Measurements from ENCODE around the gene RIT2. TPM values are rescaled to one million over a fixed set of nuclear protein-coding genes. Genes with fewer than 3 reads are reported as not detected.

Gene RIT2
- total RNA-seq, 2 experiments from 2014 or later, result not detected

DNA sequence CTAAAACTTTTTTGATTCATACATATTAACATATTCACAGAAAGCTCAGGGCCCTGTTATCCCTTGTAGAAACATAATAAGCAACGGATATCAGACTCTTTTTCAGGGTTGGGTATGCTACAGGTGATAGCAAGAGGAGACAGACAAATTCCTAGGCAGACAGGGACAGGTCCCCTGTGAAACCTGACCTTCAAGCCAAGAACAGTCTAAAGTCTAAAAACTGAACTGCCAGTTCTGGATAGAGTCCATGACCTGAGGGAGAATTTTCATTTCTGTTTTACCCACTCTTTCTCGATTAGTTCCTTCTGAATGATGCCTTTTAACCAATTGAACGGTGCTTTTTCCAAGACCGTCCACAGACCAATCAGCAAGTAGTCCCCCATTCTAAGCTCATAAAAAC lies 54.2 kb downstream of the RIT2 start:
- Mint-ChIP-seq H3K9me3 (peaks cover 5% of the 10 kb centered on the region), H3K4me1 (ENCODE audit: low read depth) (no peaks in the 10 kb centered on the region), H3K27ac (no peak overlapping the region), H3K4me3 (no peak overlapping the region), H3K27me3 (no peaks in the 10 kb centered on the region), H3K36me3 (ENCODE audit: low read depth) (no peaks in the 10 kb centered on the region)
- TF ChIP-seq CTCF (IDR thresholded peaks at IDR 0.05), result no peak
- no peak for DNase-seq
- intact Hi-C loops (cut with micrococcal nuclease), result no loop called here
- ChIA-PET POLR2A (no interaction called here), CTCF (no interaction called here)
- ATAC-seq, result no peak

DNA sequence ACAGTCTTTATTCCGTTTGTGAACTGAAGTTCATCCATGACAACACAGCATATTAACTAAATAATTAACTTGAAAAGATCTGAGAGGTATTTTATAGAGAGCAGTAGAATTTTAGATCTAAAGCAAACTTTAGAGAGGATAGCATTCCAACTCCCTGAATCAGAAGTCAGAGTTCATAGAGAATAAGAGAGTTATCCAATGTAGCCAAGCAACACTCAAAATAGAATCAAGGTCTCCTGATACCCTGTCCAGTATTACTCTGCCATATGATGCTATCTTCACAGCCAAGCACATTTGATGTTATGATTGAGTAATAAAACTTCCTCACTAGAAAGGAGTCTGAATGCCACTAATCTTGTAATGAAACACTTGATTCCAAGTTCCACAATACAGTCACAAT lies 55.5 kb downstream of the RIT2 start:
- ChIA-PET POLR2A (no interaction called here), CTCF (no interaction called here)
- DNase-seq (no peak), ATAC-seq (no peak)
- TF ChIP-seq CTCF (IDR thresholded peaks at IDR 0.05), result no peak
- Mint-ChIP-seq H3K4me1 (ENCODE audit: low read depth) (no peaks in the 10 kb centered on the region), H3K36me3 (ENCODE audit: low read depth) (no peaks in the 10 kb centered on the region), H3K27ac (no peak overlapping the region), H3K4me3 (no peak overlapping the region), H3K9me3 (peaks cover 2% of the 10 kb centered on the region), H3K27me3 (no peaks in the 10 kb centered on the region)
- intact Hi-C loops (cut with micrococcal nuclease), result no loop called here

DNA sequence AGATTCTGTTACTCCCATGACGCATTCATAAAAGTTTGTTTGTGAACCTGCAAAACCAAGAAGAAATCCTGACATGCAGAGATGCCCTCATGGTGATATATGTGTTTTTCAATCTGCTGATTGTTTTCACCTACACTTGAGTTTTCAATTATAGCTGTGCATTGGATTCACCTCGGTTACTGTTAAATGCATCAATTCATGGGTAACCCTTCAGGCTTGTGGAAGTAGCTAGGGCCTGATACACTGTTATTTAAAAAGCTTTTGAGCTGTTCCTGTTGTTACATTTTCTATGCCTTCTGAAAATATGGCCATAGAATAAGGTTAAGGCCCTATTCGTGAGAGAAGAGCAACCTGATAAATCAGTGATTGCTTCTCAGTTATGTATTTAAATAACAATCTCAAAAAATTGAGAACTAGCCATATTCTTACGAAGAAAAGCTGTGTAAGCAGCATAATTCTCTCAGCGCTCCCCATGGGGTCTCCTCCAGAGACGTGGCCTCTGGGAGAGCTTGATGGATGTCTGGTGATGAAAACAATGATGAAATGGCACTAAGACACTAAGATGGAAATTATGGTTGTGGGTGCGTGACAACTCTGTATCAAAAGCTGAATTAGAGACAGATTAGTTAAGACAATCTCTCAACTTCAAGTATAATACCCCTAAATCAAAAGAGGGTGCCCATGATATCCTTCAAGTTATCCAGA lies 60.5 kb downstream of the RIT2 start:
- H3K36me3 Mint-ChIP-seq (ENCODE audit: low read depth), result no peaks in the 10 kb centered on the region
- no peak for TF ChIP-seq CTCF (IDR thresholded peaks at IDR 0.05)

GRCh38 chr18:43049021-43049420 lies 66.5 kb downstream of the RIT2 start:
- ChIA-PET POLR2A (no interaction called here), CTCF (no interaction called here)
- intact Hi-C loops (cut with micrococcal nuclease), result no loop called here
- Mint-ChIP-seq H3K36me3 (ENCODE audit: low read depth) (no peaks in the 10 kb centered on the region), H3K9me3 (peaks cover 3% of the 10 kb centered on the region), H3K4me1 (ENCODE audit: low read depth) (no peaks in the 10 kb centered on the region), H3K27me3 (no peaks in the 10 kb centered on the region), H3K27ac (no peak overlapping the region), H3K4me3 (no peak overlapping the region)
- TF ChIP-seq CTCF (IDR thresholded peaks at IDR 0.05), result no peak
- ATAC-seq (no peak), DNase-seq (no peak)

More for the DNA sequence above, 60.5 kb downstream of the RIT2 start:
- Mint-ChIP-seq H3K9me3 (no peaks in the 10 kb centered on the region), H3K4me1 (ENCODE audit: low read depth) (no peaks in the 10 kb centered on the region), H3K27ac (no peak overlapping the region), H3K27me3 (no peaks in the 10 kb centered on the region), H3K4me3 (no peak overlapping the region)
- no peak for ATAC-seq
- CTCF ChIA-PET, result no interaction called here
- POLR2A ChIA-PET, result no interaction called here
- intact Hi-C loops (cut with micrococcal nuclease), result no loop called here
- DNase-seq, result no peak

GRCh38 chr18:43046322-43046721 lies 69.2 kb downstream of the RIT2 start:
- no peak for TF ChIP-seq CTCF (IDR thresholded peaks at IDR 0.05)
- Mint-ChIP-seq H3K4me3 (no peak overlapping the region), H3K9me3 (peaks cover 5% of the 10 kb centered on the region), H3K27ac (no peak overlapping the region), H3K4me1 (ENCODE audit: low read depth) (no peaks in the 10 kb centered on the region), H3K27me3 (no peaks in the 10 kb centered on the region), H3K36me3 (ENCODE audit: low read depth) (no peaks in the 10 kb centered on the region)
- DNase-seq (no peak), ATAC-seq (no peak)
- ChIA-PET CTCF (no interaction called here), POLR2A (no interaction called here)
- intact Hi-C loops (cut with micrococcal nuclease), result no loop called here
